GM21723 (cell line): ENCODE results near the gene ADA.

Experiments used
- ATAC-seq: cut with Tn5 transposase; IDR thresholded peaks from one replicate; pipeline ENCODE4 v1.9.1; 2021; ENCODE audit warnings: mild to moderate bottlenecking, moderate library complexity; ENCODE audit not compliant: unreplicated experiment

Gene ADA

GRCh38 chr20:44646023-44646640 lies 5.4 kb downstream of the ADA start:
- ATAC-seq = peak; percentile 30

- no peak for ATAC-seq
Measured at GRCh38 chr20:44644667-44645131, 6.8 kb downstream of the ADA start.

GRCh38 chr20:44644230-44644617 lies 7.3 kb downstream of the ADA start:
- ATAC-seq = no peak

GRCh38 chr20:44643596-44644229 lies 7.8 kb downstream of the ADA start:
- no peak for ATAC-seq

- ATAC-seq = no peak
Measured at GRCh38 chr20:44643154-44643519, 8.4 kb downstream of the ADA start.

GRCh38 chr20:44642203-44643153 lies 9.0 kb downstream of the ADA start:
- ATAC-seq = no peak

GRCh38 chr20:44641325-44641724 lies 10.2 kb downstream of the ADA start:
- ATAC-seq = no peak

GRCh38 chr20:44640522-44640921 lies 11.0 kb downstream of the ADA start:
- ATAC-seq = no peak

- ATAC-seq = no peak
Measured at GRCh38 chr20:44637522-44638372, 13.8 kb downstream of the ADA start.

GRCh38 chr20:44637042-44637441 lies 14.5 kb downstream of the ADA start:
- no peak for ATAC-seq

GRCh38 chr20:44635877-44636276 lies 15.6 kb downstream of the ADA start:
- ATAC-seq = no peak

- ATAC-seq = no peak
Measured at GRCh38 chr20:44633872-44634600, 17.5 kb downstream of the ADA start.

- ATAC-seq = no peak
Measured at GRCh38 chr20:44633187-44633810, 18.2 kb downstream of the ADA start.

- no peak for ATAC-seq
Measured at GRCh38 chr20:44632103-44632752, 19.3 kb downstream of the ADA start.

- no peak for ATAC-seq
Measured at GRCh38 chr20:44630297-44630696, 21.2 kb downstream of the ADA start.

- no peak for ATAC-seq
Measured at GRCh38 chr20:44629542-44629941, 22.0 kb downstream of the ADA start.

- no peak for ATAC-seq
Measured at GRCh38 chr20:44629017-44629385, 22.5 kb downstream of the ADA start.

- ATAC-seq = no peak
Measured at GRCh38 chr20:44627364-44628010, 24.0 kb downstream of the ADA start.

GRCh38 chr20:44626278-44626677 lies 25.2 kb downstream of the ADA start:
- ATAC-seq = no peak
